ENCODE measurements around the gene DNTT. TPM values are rescaled to one million over a fixed set of nuclear protein-coding genes. Genes with fewer than 3 reads are reported as not detected.

DNTT gene
- total RNA-seq, 2 experiments from 2014 or later, result not detected

- ATAC-seq, result no peak
- POLR2A ChIA-PET, result no interaction called here
- no peak overlapping the region for H3K27ac Mint-ChIP-seq
Observed at GRCh38 chr10:96374639-96374984, 70.4 kb downstream of the DNTT start.

GRCh38 chr10:96374985-96375830 is 71.0 kb downstream of the DNTT start:
- CTCF ChIA-PET, result interaction anchor here (0.6 to 3.5 kb wide), 33 partner anchors 9 to 617 kb away, joined by 3 to 26 read pairs (median 3); partner anchors contain the start of genes DNTT, OPALIN and TLL2
- H3K9me3 Mint-ChIP-seq (ENCODE audit: insufficient read depth), result no peaks in the 10 kb centered on the region

More at GRCh38 chr10:96374639-96374984, 70.4 kb downstream of the DNTT start:
- Mint-ChIP-seq H3K9me3 (ENCODE audit: insufficient read depth) (no peaks in the 10 kb centered on the region), H3K36me3 (ENCODE audit: low read depth) (no peaks in the 10 kb centered on the region), H3K4me3 (no peak overlapping the region), H3K27me3 (ENCODE audit: low read depth) (peaks cover 7% of the 10 kb centered on the region), H3K4me1 (ENCODE audit: low read depth) (peaks cover 11% of the 10 kb centered on the region)
- DNase-seq, result no peak
- CTCF ChIA-PET, result interaction anchor here (0.6 to 3.5 kb wide), 28 partner anchors 9 to 617 kb away, joined by 3 to 26 read pairs (median 3); partner anchors contain the start of genes DNTT, OPALIN and TLL2

GRCh38 chr10:96376483-96376882 is 72.2 kb downstream of the DNTT start:
- peaks cover 7% of the 10 kb centered on the region for H3K27me3 Mint-ChIP-seq (ENCODE audit: low read depth)
- ChIA-PET POLR2A (no interaction called here), CTCF (interaction anchor here (1.0 to 3.0 kb wide), 3 partner anchors 11 to 134 kb away, joined by 3 to 26 read pairs (median 3); no protein-coding TSS in a partner anchor)
- no peak for ATAC-seq
- no peaks in the 10 kb centered on the region for H3K9me3 Mint-ChIP-seq (ENCODE audit: insufficient read depth)
- no peak overlapping the region for H3K4me3 Mint-ChIP-seq
- H3K36me3 Mint-ChIP-seq (ENCODE audit: low read depth), result no peaks in the 10 kb centered on the region
- no peak overlapping the region for H3K27ac Mint-ChIP-seq
- H3K4me1 Mint-ChIP-seq (ENCODE audit: low read depth), result peaks cover 11% of the 10 kb centered on the region
- no peak for DNase-seq

More at GRCh38 chr10:96374985-96375830, 71.0 kb downstream of the DNTT start:
- Mint-ChIP-seq H3K36me3 (ENCODE audit: low read depth) (no peaks in the 10 kb centered on the region), H3K27me3 (ENCODE audit: low read depth) (peaks cover 7% of the 10 kb centered on the region), H3K4me3 (peak overlapping the region; percentile 61), H3K4me1 (ENCODE audit: low read depth) (peaks cover 11% of the 10 kb centered on the region), H3K27ac (no peak overlapping the region)
- ATAC-seq, result peak; percentile 89
- POLR2A ChIA-PET, result no interaction called here
- DNase-seq, result peak; percentile 84

- Mint-ChIP-seq H3K27ac (no peak overlapping the region), H3K4me3 (no peak overlapping the region), H3K36me3 (ENCODE audit: low read depth) (no peaks in the 10 kb centered on the region), H3K9me3 (ENCODE audit: insufficient read depth) (no peaks in the 10 kb centered on the region), H3K27me3 (ENCODE audit: low read depth) (peaks cover 7% of the 10 kb centered on the region), H3K4me1 (ENCODE audit: low read depth) (peaks cover 11% of the 10 kb centered on the region)
- ATAC-seq, result no peak
- no peak for DNase-seq
- ChIA-PET CTCF (interaction anchor here (0.9 kb wide), 1 partner anchor 136 kb away, joined by 4 read pairs; the partner anchor contains the start of gene TLL2), POLR2A (no interaction called here)
Observed at GRCh38 chr10:96377816-96378294, 73.6 kb downstream of the DNTT start.

- CTCF ChIA-PET, result no interaction called here
- no peak for DNase-seq
- H3K27me3 Mint-ChIP-seq (ENCODE audit: low read depth), result peaks cover 3% of the 10 kb centered on the region
- peaks cover 11% of the 10 kb centered on the region for H3K4me1 Mint-ChIP-seq (ENCODE audit: low read depth)
- H3K9me3 Mint-ChIP-seq (ENCODE audit: insufficient read depth), result no peaks in the 10 kb centered on the region
- no peaks in the 10 kb centered on the region for H3K36me3 Mint-ChIP-seq (ENCODE audit: low read depth)
- H3K4me3 Mint-ChIP-seq, result no peak overlapping the region
- POLR2A ChIA-PET, result no interaction called here
- ATAC-seq, result no peak
- no peak overlapping the region for H3K27ac Mint-ChIP-seq
Observed at GRCh38 chr10:96378741-96379140, 74.5 kb downstream of the DNTT start.

GRCh38 chr10:96379758-96380157 is 75.5 kb downstream of the DNTT start:
- Mint-ChIP-seq H3K9me3 (ENCODE audit: insufficient read depth) (no peaks in the 10 kb centered on the region), H3K27ac (no peak overlapping the region), H3K4me1 (ENCODE audit: low read depth) (peaks cover 9% of the 10 kb centered on the region), H3K27me3 (ENCODE audit: low read depth) (no peaks in the 10 kb centered on the region), H3K4me3 (no peak overlapping the region), H3K36me3 (ENCODE audit: low read depth) (no peaks in the 10 kb centered on the region)
- DNase-seq, result no peak
- ATAC-seq, result no peak
- CTCF ChIA-PET, result no interaction called here
- POLR2A ChIA-PET, result no interaction called here

GRCh38 chr10:96380821-96381220 is 76.6 kb downstream of the DNTT start:
- no peaks in the 10 kb centered on the region for H3K4me1 Mint-ChIP-seq (ENCODE audit: low read depth)
- no peak overlapping the region for H3K4me3 Mint-ChIP-seq
- no peak overlapping the region for H3K27ac Mint-ChIP-seq
- no peak for ATAC-seq
- H3K36me3 Mint-ChIP-seq (ENCODE audit: low read depth), result no peaks in the 10 kb centered on the region
- H3K27me3 Mint-ChIP-seq (ENCODE audit: low read depth), result peaks cover 2% of the 10 kb centered on the region
- no peak for DNase-seq
- ChIA-PET POLR2A (no interaction called here), CTCF (interaction anchor here (1.2 kb wide), 1 partner anchor 15 kb away, joined by 3 read pairs; no protein-coding TSS in a partner anchor)
- H3K9me3 Mint-ChIP-seq (ENCODE audit: insufficient read depth), result no peaks in the 10 kb centered on the region

GRCh38 chr10:96384506-96384905 is 80.3 kb downstream of the DNTT start:
- Mint-ChIP-seq H3K4me3 (no peak overlapping the region), H3K9me3 (ENCODE audit: insufficient read depth) (no peaks in the 10 kb centered on the region), H3K27ac (no peak overlapping the region), H3K27me3 (ENCODE audit: low read depth) (peaks cover 9% of the 10 kb centered on the region), H3K36me3 (ENCODE audit: low read depth) (no peaks in the 10 kb centered on the region), H3K4me1 (ENCODE audit: low read depth) (no peaks in the 10 kb centered on the region)
- DNase-seq (no peak), ATAC-seq (no peak)
- POLR2A ChIA-PET, result no interaction called here
- CTCF ChIA-PET, result interaction anchor here (1.4 to 2.6 kb wide), 2 partner anchors 10 to 14 kb away, joined by 6 to 14 read pairs; no protein-coding TSS in a partner anchor

GRCh38 chr10:96387161-96387560 is 82.9 kb downstream of the DNTT start:
- CTCF ChIA-PET, result interaction anchor here (2.6 kb wide), 1 partner anchor 13 kb away, joined by 14 read pairs; no protein-coding TSS in a partner anchor
- no peaks in the 10 kb centered on the region for H3K4me1 Mint-ChIP-seq (ENCODE audit: low read depth)
- no peak for ATAC-seq

GRCh38 chr10:96387601-96388000 is 83.4 kb downstream of the DNTT start:
- Mint-ChIP-seq H3K4me3 (no peak overlapping the region), H3K36me3 (ENCODE audit: low read depth) (no peaks in the 10 kb centered on the region), H3K27ac (no peak overlapping the region), H3K9me3 (ENCODE audit: insufficient read depth) (no peaks in the 10 kb centered on the region), H3K27me3 (ENCODE audit: low read depth) (peaks cover 14% of the 10 kb centered on the region), H3K4me1 (ENCODE audit: low read depth) (no peaks in the 10 kb centered on the region)
- ATAC-seq, result no peak
- CTCF ChIA-PET, result no interaction called here
- DNase-seq, result no peak
- POLR2A ChIA-PET, result no interaction called here

More at GRCh38 chr10:96387161-96387560, 82.9 kb downstream of the DNTT start:
- no peak for DNase-seq
- no peak overlapping the region for H3K4me3 Mint-ChIP-seq
- H3K9me3 Mint-ChIP-seq (ENCODE audit: insufficient read depth), result no peaks in the 10 kb centered on the region
- no peak overlapping the region for H3K27ac Mint-ChIP-seq
- POLR2A ChIA-PET, result no interaction called here
- H3K36me3 Mint-ChIP-seq (ENCODE audit: low read depth), result no peaks in the 10 kb centered on the region
- peaks cover 14% of the 10 kb centered on the region for H3K27me3 Mint-ChIP-seq (ENCODE audit: low read depth)
